HL-60/S4 (cell line): ENCODE measurements around the gene KLC1.
"Not testable (repeated sequence)": the region's sequence is repeated elsewhere in the genome, so short reads cannot be mapped to it uniquely, and the experiment has no call there.

Experiments used
- in situ Hi-C: fragments of 300-500 bp; cut with MboI; formaldehyde crosslinking; loops from 2 replicates; pipeline ENCODE4 v1.14.3; 2022; ENCODE audit warnings: low sequenced_read_pairs

The KLC1 gene

GRCh38 chr14:103628684-103629502 is at the start of gene KLC1:
Gene KLC1, plus strand, starts transcription at chr14:103629211. Its CDS starts 25,354 bp downstream, at chr14:103654565.
- in situ Hi-C loops: no loop called here

DNA sequence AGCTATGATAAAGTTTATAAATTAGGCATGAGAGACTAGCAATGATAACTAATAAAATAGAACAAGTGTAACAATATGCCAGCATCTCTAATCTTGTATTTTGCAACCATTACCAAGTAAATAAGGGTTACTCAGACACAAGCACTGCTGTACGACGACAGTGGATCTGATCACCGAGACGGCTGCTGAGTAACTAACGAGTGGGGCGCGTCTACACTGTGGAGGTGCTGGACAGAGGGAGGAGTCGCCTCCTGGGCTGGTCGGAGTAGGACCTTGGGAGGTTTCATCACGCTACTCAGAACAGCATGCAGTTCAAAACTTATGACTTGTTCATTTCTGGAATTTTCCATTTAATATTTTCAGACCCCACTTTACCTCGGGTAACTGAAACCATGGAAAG is 47.8 kb upstream of the KLC1 start:
- in situ Hi-C loops: no loop called here

DNA sequence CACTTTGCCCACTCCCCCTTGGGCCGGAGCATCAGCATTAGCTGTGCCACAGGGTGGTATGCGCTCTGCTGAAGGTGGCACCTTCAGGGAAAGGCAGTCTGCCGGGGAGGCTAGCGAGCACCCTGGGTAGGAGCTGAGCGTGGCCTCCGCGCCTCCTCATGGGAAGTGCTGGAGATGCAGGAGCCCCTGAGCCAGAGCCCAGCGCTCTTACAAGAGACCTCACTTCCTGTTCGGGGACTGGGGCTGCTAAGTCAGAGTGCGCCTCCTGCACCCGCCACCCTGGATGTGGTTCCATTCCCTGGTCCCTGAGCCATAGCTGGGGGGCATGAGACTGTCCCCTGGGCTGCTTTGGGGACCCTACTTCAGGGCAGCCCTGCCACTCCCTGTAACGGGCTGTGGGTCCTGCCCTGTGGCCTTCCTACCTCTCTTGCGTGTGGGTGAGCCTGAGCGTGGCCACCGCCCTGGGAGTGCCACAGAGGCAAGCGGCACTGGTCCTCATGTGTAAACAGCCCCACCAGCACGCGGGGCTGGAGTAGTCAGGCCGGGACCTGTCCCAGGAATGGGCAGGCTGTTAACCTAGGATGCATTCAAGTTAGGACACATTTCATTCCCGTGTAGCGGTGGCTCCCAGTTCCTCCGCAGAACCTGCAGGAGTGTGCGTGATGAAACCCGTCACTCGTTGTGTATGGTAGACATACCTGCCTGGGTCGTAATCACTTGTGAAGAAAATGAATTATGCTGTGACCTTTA is 46.9 kb upstream of the KLC1 start:
- in situ Hi-C loops: no loop called here

GRCh38 chr14:103584326-103584915 is 44.6 kb upstream of the KLC1 start:
- in situ Hi-C loops: no loop called here

DNA sequence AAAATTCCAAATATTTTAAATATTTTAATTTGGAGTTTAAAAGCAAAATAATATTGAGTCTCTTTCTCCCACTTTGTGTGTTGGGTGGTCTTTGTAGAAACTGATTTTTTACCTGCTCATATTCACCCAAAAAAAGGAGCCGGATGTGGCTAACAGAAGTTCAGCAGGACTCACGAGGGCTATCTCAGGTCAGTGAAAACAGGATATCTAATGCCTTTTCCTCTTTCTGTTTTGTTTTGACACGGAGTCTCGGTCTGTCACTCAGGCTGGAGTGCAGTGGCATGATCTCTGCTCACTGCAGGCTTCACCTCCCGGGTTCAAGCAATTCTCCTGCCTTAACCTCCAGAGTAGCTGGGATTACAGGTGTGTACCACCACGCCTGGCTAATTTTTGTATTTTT is 35.4 kb upstream of the KLC1 start:
- in situ Hi-C loops: no loop called here

DNA sequence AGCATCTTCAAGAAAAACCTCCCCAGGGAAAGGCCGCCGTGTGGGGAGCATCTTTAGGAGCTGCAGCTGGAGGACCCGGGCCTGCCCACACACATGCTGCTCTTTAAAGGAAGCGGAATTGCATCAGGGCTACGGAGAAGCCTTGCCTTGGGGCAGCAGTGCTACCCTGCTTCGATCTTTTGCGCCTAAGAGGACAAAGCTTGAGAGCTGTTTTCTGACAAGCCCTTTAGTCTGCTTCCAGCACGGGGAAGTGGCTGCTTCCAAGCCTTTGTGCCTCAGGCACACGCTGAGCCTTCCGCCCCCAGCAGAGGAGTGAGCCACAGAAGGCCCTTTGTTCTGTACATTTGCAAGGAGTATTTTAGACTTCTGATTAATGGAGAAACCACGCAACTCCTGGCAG is 34.7 kb upstream of the KLC1 start:
- in situ Hi-C loops: no loop called here

GRCh38 chr14:103597623-103598377 is 31.2 kb upstream of the KLC1 start:
- in situ Hi-C loops: no loop called here

- in situ Hi-C loops: no loop called here
These were observed 28.5 kb upstream of the KLC1 start for GRCh38 chr14:103600503-103600902.

DNA sequence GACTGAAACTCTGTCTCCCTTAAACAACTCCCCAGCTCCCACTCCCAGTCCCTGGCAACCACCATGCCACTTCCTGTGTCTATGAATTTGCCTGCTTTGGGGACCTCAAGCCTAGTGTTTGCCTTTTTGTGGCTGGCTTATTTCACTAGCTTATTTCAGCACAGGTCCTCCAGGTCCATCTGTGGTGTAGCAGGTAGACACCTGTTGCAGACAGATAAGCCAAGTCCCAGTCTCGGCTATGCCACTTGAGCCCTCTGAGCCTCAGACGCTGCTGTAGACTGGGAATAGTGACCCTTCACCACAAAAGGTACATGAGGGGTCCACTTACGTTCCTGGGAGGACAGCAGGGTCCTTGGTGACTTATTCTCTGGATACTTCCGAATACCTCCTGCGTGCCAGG is 24.4 kb upstream of the KLC1 start:
- in situ Hi-C loops: no loop called here

DNA sequence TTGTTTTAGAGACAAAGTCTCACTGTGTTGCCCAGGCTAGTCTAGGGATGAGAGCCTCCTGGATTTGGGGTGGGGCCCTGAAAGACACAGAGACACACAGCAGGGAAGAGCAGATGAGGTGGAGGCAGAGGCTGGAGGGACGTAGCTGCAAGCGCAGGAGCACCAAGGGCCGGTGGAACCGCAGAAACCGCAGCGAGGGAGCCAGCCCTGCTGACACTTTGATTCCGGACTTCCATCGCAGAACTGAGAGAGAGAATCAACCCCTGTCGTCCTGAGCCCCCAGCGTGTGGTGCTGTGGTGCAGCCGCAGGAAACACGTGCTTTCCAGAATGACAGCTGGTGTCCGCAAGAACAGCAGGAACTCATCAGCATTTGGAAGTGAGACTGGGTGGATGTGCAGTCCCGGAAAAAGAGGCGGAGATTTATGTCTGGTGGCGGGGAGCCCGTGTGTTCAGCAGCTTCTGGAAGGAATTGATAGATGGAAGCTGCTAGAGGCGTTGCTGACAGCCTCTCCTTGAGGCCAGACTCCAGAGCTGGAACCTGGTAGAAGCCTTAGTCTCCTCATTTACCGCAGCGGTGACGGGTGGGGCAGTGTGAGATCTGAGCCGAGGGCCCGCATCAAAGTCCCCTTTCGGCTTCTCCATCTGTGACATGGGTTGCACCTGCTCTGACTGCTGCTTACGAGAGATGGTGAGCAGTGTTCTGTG is 21.9 kb upstream of the KLC1 start:
- in situ Hi-C loops: no loop called here

- in situ Hi-C loops: no loop called here
These were observed 21.2 kb upstream of the KLC1 start for GRCh38 chr14:103607822-103608221.

DNA sequence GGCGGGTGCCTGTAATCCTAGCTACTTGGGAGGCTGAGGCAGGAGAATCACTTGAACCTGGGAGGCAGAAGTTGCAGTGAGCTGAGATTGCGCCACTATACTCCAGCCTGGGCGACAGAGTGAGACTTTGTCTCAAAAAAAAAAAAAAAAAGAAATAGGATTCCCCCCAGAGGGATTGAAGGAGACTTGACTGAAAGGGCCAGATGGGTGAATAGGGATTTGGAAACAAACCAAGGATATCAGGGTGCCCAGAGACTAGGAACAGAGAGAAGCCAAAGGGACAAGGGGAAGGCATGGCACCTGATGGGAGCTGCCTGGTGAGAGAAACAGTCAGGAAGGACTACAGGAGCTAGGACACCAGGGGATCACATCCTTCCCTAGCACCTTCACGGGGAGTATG is 19.9 kb upstream of the KLC1 start:
- in situ Hi-C loops: not testable (repeated sequence)

- in situ Hi-C loops: no loop called here
These were observed 17.8 kb upstream of the KLC1 start for GRCh38 chr14:103611215-103611614.

DNA sequence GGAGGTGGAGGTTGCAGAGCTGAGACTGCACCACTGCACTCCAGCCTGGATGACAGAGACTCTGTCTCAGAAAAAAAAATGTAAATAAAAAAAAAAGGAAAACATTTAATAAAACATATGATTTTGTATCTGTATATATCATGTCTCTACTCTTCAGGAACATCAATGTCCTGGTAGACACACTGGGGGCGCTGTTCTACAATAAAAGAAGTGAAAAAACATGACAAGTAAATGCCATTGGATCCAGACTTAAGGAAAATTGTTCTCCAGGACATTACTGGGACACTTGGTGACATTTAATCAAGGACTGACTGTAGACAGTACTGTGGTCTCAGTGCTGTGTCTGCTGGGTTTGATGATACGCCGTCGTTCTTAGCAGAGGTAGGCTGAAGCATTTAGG is 15.5 kb upstream of the KLC1 start:
- in situ Hi-C loops: no loop called here

GRCh38 chr14:103616635-103617300 is 12.2 kb upstream of the KLC1 start:
- in situ Hi-C loops: no loop called here

DNA sequence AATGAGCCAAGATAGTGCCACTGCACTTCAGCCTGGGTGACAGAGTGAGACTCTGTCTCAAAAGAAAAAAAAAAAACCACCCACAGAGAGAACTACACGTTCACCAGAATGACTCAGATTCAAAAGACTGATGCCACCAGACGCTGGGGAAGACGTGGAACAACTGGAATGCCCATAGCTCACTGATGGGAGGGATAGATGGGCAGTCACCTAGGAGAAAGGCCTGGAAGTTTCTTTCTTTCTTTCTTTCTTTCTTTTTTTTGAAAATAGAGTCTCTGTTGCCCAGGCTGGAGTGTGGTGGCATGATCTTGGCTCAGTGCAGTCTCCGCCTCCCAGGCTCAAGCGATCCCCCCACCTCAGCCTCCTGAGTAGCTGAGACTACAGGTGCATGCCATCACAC is 10.0 kb upstream of the KLC1 start:
- in situ Hi-C loops: no loop called here

DNA sequence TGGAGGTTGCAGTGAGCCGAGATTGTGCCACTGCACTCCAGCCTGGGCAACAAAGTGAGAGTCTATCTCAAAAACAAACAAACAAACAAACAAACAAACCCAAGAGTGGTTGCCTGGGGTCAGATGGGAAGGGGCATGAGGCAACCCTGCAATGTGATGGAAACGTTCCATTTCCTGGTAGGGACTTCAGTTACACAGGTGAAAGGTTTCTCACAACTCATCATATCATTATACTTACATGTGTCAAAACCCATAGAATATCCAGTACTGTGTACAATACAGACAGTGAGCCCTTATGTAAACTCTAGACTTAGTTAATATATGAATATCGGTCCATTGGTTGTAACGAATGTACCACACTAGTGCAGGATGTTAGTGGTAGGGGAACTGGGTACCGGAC is 7.2 kb upstream of the KLC1 start:
- in situ Hi-C loops: no loop called here

GRCh38 chr14:103623308-103623707 is 5.7 kb upstream of the KLC1 start:
- in situ Hi-C loops: no loop called here

- in situ Hi-C loops: no loop called here
These were observed 5.0 kb upstream of the KLC1 start for GRCh38 chr14:103623883-103624482.

DNA sequence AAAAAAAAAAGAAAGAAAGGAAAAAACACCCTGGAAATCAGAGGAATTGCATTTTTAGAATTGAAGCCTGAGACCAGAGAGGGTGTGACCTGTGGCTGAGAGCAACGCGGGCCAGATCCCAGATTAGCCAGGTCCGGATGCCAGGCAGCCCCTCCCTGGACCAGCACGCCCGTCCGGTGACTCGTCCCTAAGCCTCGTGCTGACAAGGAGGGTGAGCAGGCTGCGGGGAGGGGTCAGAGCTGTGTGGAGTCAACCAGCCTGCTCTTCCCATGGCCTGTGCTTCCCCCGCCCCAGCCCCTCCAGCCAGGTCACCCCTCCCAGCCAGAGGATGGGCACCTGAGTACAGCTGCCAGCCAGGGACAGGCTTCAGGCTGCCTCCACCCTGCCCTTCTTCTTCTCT is 4.2 kb upstream of the KLC1 start:
- in situ Hi-C loops: no loop called here
